Neural cell (in vitro differentiated cells): ENCODE data around the gene KCNQ1OT1. TPM values are rescaled to one million over a fixed set of nuclear protein-coding genes. Genes with fewer than 3 reads are reported as not detected.

ENCODE experiments used
- H2AFZ ChIP-seq: fragments of 200-600, 300-800 bp; sonication (generic), shearing (Covaris generic); 2 replicates; pipeline ENCODE4 v1.6.0; 2014; ENCODE audit warnings: low read depth, mild to moderate bottlenecking, antibody characterized with exemption, low read length, moderate library complexity
- H3F3A ChIP-seq: fragments of 200-600 bp; shearing (Covaris generic); 2 replicates; pipeline ENCODE4 v1.6.1; 2016; ENCODE audit warnings: mild to moderate bottlenecking, moderate library complexity, mixed read lengths, antibody characterized with exemption, low read length; ENCODE audit not compliant: insufficient read depth, poor library complexity, severe bottlenecking
- H3K27ac ChIP-seq: fragments of 200-600, 300-800 bp; sonication (generic), shearing (Covaris generic); 2 replicates; pipeline ENCODE4 v1.5.1; 2014; ENCODE audit warnings: mild to moderate bottlenecking, low read length, moderate library complexity
- H3K27me3 ChIP-seq: fragments of 300-800, 200-600 bp; sonication (generic), shearing (Covaris generic); 2 replicates; pipeline ENCODE4 v1.6.0; 2014; ENCODE audit warnings: mild to moderate bottlenecking, low read depth, low read length, moderate library complexity; ENCODE audit not compliant: insufficient read depth
- H3K36me3 ChIP-seq: fragments of 300-800, 200-600 bp; sonication (generic), shearing (Covaris generic); 2 replicates; pipeline ENCODE4 v1.5.1; 2014; ENCODE audit warnings: mild to moderate bottlenecking, antibody characterized with exemption, low read length, moderate library complexity; ENCODE audit not compliant: insufficient read depth
- H3K4me2 ChIP-seq: fragments of 300-800, 200-600 bp; sonication (generic), shearing (Covaris generic); 2 replicates; pipeline ENCODE4 v1.6.0; 2014; ENCODE audit warnings: mild to moderate bottlenecking, low read length
- H3K4me3 ChIP-seq: fragments of 300-800, 200-600 bp; sonication (generic), shearing (Covaris generic); 2 replicates; pipeline ENCODE4 v1.5.1; 2014; ENCODE audit warnings: mild to moderate bottlenecking, low read length, moderate library complexity
- H3K79me2 ChIP-seq: fragments of 200-600 bp; shearing (Covaris generic); replicated peaks from 2 replicates; pipeline ENCODE4 v1.6.0; 2014; ENCODE audit warnings: mild to moderate bottlenecking, low read length, moderate library complexity; ENCODE audit not compliant: insufficient read depth
- H3K9ac ChIP-seq: fragments of 300-800, 200-600 bp; sonication (generic), shearing (Covaris generic); 2 replicates; pipeline ENCODE4 v1.6.1; 2016; ENCODE audit warnings: mild to moderate bottlenecking, low read length, mixed read lengths
- H3K9me2 ChIP-seq: fragments of 200-600 bp; shearing (Covaris generic); 2 replicates; pipeline ENCODE4 v1.6.1; 2016; ENCODE audit warnings: mild to moderate bottlenecking, low read length, mixed read lengths; ENCODE audit not compliant: insufficient read depth
- H3K9me3 ChIP-seq: fragments of 200-600, 300-800 bp; sonication (generic), shearing (Covaris generic); 2 replicates; pipeline ENCODE4 v1.6.1; 2016; ENCODE audit warnings: mild to moderate bottlenecking, mixed run types, low read length, moderate library complexity, mixed read lengths
- H4K20me1 ChIP-seq: fragments of 200-600 bp; shearing (Covaris generic); 2 replicates; pipeline ENCODE4 v1.6.1; 2016; ENCODE audit warnings: mild to moderate bottlenecking, mixed run types; ENCODE audit not compliant: insufficient read depth
- CTCF ChIP-seq: fragments of 450-650 bp; IDR thresholded peaks from 2 replicates; pipeline ENCODE4 v1.5.1; 2014; ENCODE audit warnings: antibody characterized with exemption, mild to moderate bottlenecking, moderate library complexity; ENCODE audit not compliant: poor library complexity, severe bottlenecking
- EP300 ChIP-seq: fragments of 450-650 bp; conservative IDR thresholded peaks from 2 replicates; pipeline ENCODE4 v1.6.1; 2014; ENCODE audit warnings: antibody characterized with exemption, mild to moderate bottlenecking, moderate library complexity; ENCODE audit not compliant: poor library complexity, severe bottlenecking
- EZH2 ChIP-seq: fragments of 200-600, 300-800 bp; shearing (Covaris generic), sonication (generic); IDR thresholded peaks from 2 replicates; pipeline ENCODE4 v1.6.1; 2014; ENCODE audit warnings: antibody characterized with exemption, low read length, borderline replicate concordance, mild to moderate bottlenecking; ENCODE audit not compliant: insufficient read depth, poor library complexity, severe bottlenecking
- MXI1 ChIP-seq: fragments of 450-650 bp; conservative IDR thresholded peaks from 2 replicates; pipeline ENCODE4 v1.6.1; 2014; ENCODE audit warnings: antibody characterized with exemption, mild to moderate bottlenecking; ENCODE audit not compliant: poor library complexity, severe bottlenecking
- POLR2AphosphoS5 ChIP-seq: IDR thresholded peaks from 2 replicates; pipeline ENCODE4 v1.6.1; 2012
- RAD21 ChIP-seq: fragments of 450-650 bp; conservative IDR thresholded peaks from 2 replicates; pipeline ENCODE4 v1.6.1; 2014; ENCODE audit warnings: antibody characterized with exemption, mild to moderate bottlenecking, moderate library complexity
- REST ChIP-seq: IDR thresholded peaks from 2 replicates; pipeline ENCODE4 v1.6.1; 2012; ENCODE audit warnings: borderline replicate concordance
- SMC3 ChIP-seq: fragments of 450-650 bp; conservative IDR thresholded peaks from 2 replicates; pipeline ENCODE4 v1.6.1; 2014; ENCODE audit warnings: antibody characterized with exemption, mild to moderate bottlenecking, moderate library complexity; ENCODE audit not compliant: poor library complexity
- TAF1 ChIP-seq: IDR thresholded peaks from 2 replicates; pipeline ENCODE4 v1.6.1; 2012; ENCODE audit warnings: low read depth
- polyA plus RNA-seq: library from polyadenylated mRNA; depleted of rRNA; stranded (reverse); fragments of >200 nt; gene quantifications from 2 replicates; pipeline ENCODE4 v1.2.3, GENCODE V29; 2014

The KCNQ1OT1 gene
- polyA plus RNA-seq, 1 donor from 2014 or later: 0.12 TPM

- no peaks in the 10 kb centered on the region for H3K36me3 ChIP-seq
- H3K9me2 ChIP-seq: no peaks in the 10 kb centered on the region
- no peak overlapping the region for H3K27ac ChIP-seq
- no peak overlapping the region for H3K9ac ChIP-seq
- peaks cover 14% of the 10 kb centered on the region for H3K9me3 ChIP-seq
- H2AFZ ChIP-seq: no peak overlapping the region
- H3K4me3 ChIP-seq: no peak overlapping the region
- no peaks in the 10 kb centered on the region for H4K20me1 ChIP-seq
- no peaks in the 10 kb centered on the region for H3F3A ChIP-seq
- no peaks in the 10 kb centered on the region for H3K27me3 ChIP-seq
- TF ChIP-seq TAF1 (no peak), MXI1 (no peak), EP300 (no peak), SMC3 (no peak), RAD21 (no peak), CTCF (no peak)
- no peak overlapping the region for H3K4me2 ChIP-seq
- H3K79me2 ChIP-seq: no peaks in the 10 kb centered on the region
Observed at GRCh38 chr11:2649848-2650247, 49.9 kb downstream of the KCNQ1OT1 start.

- H4K20me1 ChIP-seq: no peaks in the 10 kb centered on the region
- TF ChIP-seq EP300 (no peak), SMC3 (no peak), RAD21 (no peak), EZH2 (no peak), POLR2AphosphoS5 (no peak), MXI1 (no peak), CTCF (no peak), REST (no peak), TAF1 (no peak)
- peaks cover 14% of the 10 kb centered on the region for H3K9me3 ChIP-seq
- no peaks in the 10 kb centered on the region for H3K9me2 ChIP-seq
- H2AFZ ChIP-seq: no peak overlapping the region
- H3K79me2 ChIP-seq: no peaks in the 10 kb centered on the region
- H3K4me2 ChIP-seq: no peak overlapping the region
- H3K27ac ChIP-seq: no peak overlapping the region
- H3K36me3 ChIP-seq: no peaks in the 10 kb centered on the region
- no peaks in the 10 kb centered on the region for H3K27me3 ChIP-seq
- H3F3A ChIP-seq: no peaks in the 10 kb centered on the region
- H3K9ac ChIP-seq: no peak overlapping the region
- no peak overlapping the region for H3K4me3 ChIP-seq
Observed at GRCh38 chr11:2649400-2649799, 50.4 kb downstream of the KCNQ1OT1 start.
